ENCODE results near the gene ARL6.

The ARL6 gene

GRCh38 chr3:97804471-97804870 is 39.9 kb downstream of the ARL6 start:
- no peak for TF ChIP-seq ZC3H10 (CRISPR knock-in tag; IDR thresholded peaks at IDR 0.05)
- TF ChIP-seq ZFP30 (CRISPR knock-in tag; IDR thresholded peaks at IDR 0.05) = no peak
- no peak for TF ChIP-seq GLIS3 (CRISPR knock-in tag; IDR thresholded peaks at IDR 0.05)
- TF ChIP-seq BACH2 (CRISPR knock-in tag; IDR thresholded peaks at IDR 0.05; ENCODE audit: borderline replicate concordance) = no peak
- TF ChIP-seq POU6F1 (CRISPR knock-in tag; IDR thresholded peaks at IDR 0.05; ENCODE audit: borderline replicate concordance, low read depth) = no peak
- TF ChIP-seq TCF4 (CRISPR knock-in tag; IDR thresholded peaks at IDR 0.05; ENCODE audit: borderline replicate concordance) = no peak
- no peak for TF ChIP-seq TSHZ2 (CRISPR knock-in tag; IDR thresholded peaks at IDR 0.05)
- no peak for TF ChIP-seq ZNF70 (CRISPR knock-in tag; IDR thresholded peaks at IDR 0.05)
- no peak for TF ChIP-seq ZNF565 (CRISPR knock-in tag; conservative IDR thresholded peaks at IDR 0.05; ENCODE audit: low read depth)
- no peak for TF ChIP-seq ESRRG (CRISPR knock-in tag; IDR thresholded peaks at IDR 0.05)
- TF ChIP-seq CSDC2 (CRISPR knock-in tag; IDR thresholded peaks at IDR 0.05) = no peak
- no peak for TF ChIP-seq SNAI2 (CRISPR knock-in tag; IDR thresholded peaks at IDR 0.05)

GRCh38 chr3:97810779-97811390 is 46.3 kb downstream of the ARL6 start:
- TF ChIP-seq ZNF565 (CRISPR knock-in tag; conservative IDR thresholded peaks at IDR 0.05; ENCODE audit: low read depth) (no peak), CREB5 (CRISPR knock-in tag; IDR thresholded peaks at IDR 0.05; ENCODE audit: low read depth) (no peak; the same call in 1 of the 2 replicates), CSRNP3 (CRISPR knock-in tag; IDR thresholded peaks at IDR 0.05) (no peak), ZNF70 (CRISPR knock-in tag; IDR thresholded peaks at IDR 0.05) (no peak), ISL1 (CRISPR knock-in tag; IDR thresholded peaks at IDR 0.05) (peak; percentile 77), ZC3H10 (CRISPR knock-in tag; IDR thresholded peaks at IDR 0.05) (peak; percentile 50; the same call in 1 of the 2 replicates)
- ATAC-seq = peak; percentile 78

More at GRCh38 chr3:97804471-97804870, 39.9 kb downstream of the ARL6 start:
- ATAC-seq = no peak

GRCh38 chr3:97815149-97815917 is 50.8 kb downstream of the ARL6 start:
- TF ChIP-seq BACH2 (CRISPR knock-in tag; IDR thresholded peaks at IDR 0.05; ENCODE audit: borderline replicate concordance) (no peak), TSHZ2 (CRISPR knock-in tag; IDR thresholded peaks at IDR 0.05) (no peak), TOX (CRISPR knock-in tag; IDR thresholded peaks at IDR 0.05; ENCODE audit: borderline replicate concordance) (no peak), ZNF8 (CRISPR knock-in tag; IDR thresholded peaks at IDR 0.05) (no peak), PPARA (CRISPR knock-in tag; IDR thresholded peaks at IDR 0.05; ENCODE audit: borderline replicate concordance) (no peak), POU6F1 (CRISPR knock-in tag; IDR thresholded peaks at IDR 0.05; ENCODE audit: borderline replicate concordance, low read depth) (no peak)
- no peak for ATAC-seq
